ENCODE data around the gene ZDHHC3. TPM values are rescaled to one million over a fixed set of nuclear protein-coding genes. Genes with fewer than 3 reads are reported as not detected.

Gene ZDHHC3
- total RNA-seq, 1 experiment from 2014 or later, result 84.9 TPM

DNA sequence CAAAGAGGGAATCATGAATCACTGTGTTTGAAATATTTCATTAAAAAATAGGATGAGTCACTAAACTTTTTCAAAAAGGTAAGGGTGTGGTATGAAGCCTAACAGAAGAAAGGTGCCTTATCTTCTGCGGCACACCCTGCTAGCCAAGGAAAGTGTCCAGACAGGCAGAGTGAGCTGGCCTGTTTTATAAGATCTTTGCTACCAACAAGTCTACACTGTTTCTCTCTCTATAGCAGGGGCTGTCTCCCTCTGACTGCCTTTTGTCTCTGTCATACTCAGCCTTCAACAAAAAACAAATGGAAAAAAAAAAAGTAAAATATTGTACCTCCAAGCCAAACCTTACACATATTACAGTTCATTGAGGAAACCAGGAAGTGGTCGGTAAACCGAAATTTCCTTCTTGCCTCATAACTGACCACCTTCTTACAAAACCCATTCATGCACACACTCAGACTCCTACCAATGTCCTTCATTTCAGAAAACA lies 9.1 kb downstream of the ZDHHC3 start:
- no TSS peak for BruUV-seq (replicated peaks)
- DNase-seq, result peak; percentile 61
- H3K27me3 Mint-ChIP-seq (ENCODE audit: unreplicated experiment), result no peaks in the 10 kb centered on the region
- intact Hi-C loops (cut with micrococcal nuclease; ENCODE audit: unreplicated experiment), result no loop called here
- H3K9me3 Mint-ChIP-seq (ENCODE audit: low read depth, unreplicated experiment), result no peaks in the 10 kb centered on the region
- TF ChIP-seq, protein P1, sequence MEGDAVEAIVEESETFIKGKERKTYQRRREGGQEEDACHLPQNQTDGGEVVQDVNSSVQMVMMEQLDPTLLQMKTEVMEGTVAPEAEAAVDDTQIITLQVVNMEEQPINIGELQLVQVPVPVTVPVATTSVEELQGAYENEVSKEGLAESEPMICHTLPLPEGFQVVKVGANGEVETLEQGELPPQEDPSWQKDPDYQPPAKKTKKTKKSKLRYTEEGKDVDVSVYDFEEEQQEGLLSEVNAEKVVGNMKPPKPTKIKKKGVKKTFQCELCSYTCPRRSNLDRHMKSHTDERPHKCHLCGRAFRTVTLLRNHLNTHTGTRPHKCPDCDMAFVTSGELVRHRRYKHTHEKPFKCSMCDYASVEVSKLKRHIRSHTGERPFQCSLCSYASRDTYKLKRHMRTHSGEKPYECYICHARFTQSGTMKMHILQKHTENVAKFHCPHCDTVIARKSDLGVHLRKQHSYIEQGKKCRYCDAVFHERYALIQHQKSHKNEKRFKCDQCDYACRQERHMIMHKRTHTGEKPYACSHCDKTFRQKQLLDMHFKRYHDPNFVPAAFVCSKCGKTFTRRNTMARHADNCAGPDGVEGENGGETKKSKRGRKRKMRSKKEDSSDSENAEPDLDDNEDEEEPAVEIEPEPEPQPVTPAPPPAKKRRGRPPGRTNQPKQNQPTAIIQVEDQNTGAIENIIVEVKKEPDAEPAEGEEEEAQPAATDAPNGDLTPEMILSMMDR (IDR thresholded peaks at IDR 0.05; ENCODE audit: unreplicated experiment), result no peak
- H3K27ac Mint-ChIP-seq (ENCODE audit: unreplicated experiment), result peak overlapping the region; percentile 92
- peaks cover 10% of the 10 kb centered on the region for H3K36me3 Mint-ChIP-seq (ENCODE audit: insufficient read depth, unreplicated experiment)
- peak overlapping the region; percentile 35 for H3K4me3 Mint-ChIP-seq (ENCODE audit: low read depth, unreplicated experiment)
- H3K4me1 Mint-ChIP-seq (ENCODE audit: low read depth, unreplicated experiment), result peaks cover 98% of the 10 kb centered on the region
- CTCF ChIA-PET, result interaction anchor here (0.5 to 0.7 kb wide), 4 partner anchors 9 to 758 kb away, joined by 3 to 4 read pairs (median 3); partner anchors contain the start of genes EXOSC7 and ZDHHC3

DNA sequence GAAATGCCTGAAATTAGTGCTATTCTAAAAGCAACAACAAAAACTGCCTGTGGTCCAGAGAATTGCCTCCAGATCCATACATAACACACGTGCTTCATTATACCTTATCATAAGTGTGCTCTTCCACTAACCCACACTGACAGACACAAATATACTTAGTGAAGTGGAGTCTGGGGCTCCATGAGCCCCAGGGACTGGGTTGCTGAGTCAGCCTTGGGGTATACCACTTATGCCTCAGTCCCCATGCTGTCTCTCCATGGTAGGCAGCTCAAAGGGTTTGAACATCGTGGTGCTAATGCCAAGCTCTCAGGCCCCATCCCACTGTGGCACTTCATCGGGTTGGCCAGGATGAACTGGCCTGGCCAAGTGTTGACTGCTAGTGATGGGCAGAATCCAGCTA lies 10.8 kb downstream of the ZDHHC3 start:
- Mint-ChIP-seq H3K4me3 (ENCODE audit: low read depth, unreplicated experiment) (no peak overlapping the region), H3K27me3 (ENCODE audit: unreplicated experiment) (no peaks in the 10 kb centered on the region), H3K27ac (ENCODE audit: unreplicated experiment) (no peak overlapping the region), H3K36me3 (ENCODE audit: insufficient read depth, unreplicated experiment) (peaks cover 10% of the 10 kb centered on the region), H3K4me1 (ENCODE audit: low read depth, unreplicated experiment) (peaks cover 84% of the 10 kb centered on the region), H3K9me3 (ENCODE audit: low read depth, unreplicated experiment) (no peaks in the 10 kb centered on the region)
- no peak for DNase-seq
- no TSS peak for BruUV-seq (replicated peaks)
- TF ChIP-seq, protein P1 (IDR thresholded peaks at IDR 0.05; ENCODE audit: unreplicated experiment), result no peak
- CTCF ChIA-PET, result interaction anchor here (0.8 kb wide), 1 partner anchor 78 kb away, joined by 3 read pairs; no protein-coding TSS in a partner anchor
- intact Hi-C loops (cut with micrococcal nuclease; ENCODE audit: unreplicated experiment), result no loop called here

DNA sequence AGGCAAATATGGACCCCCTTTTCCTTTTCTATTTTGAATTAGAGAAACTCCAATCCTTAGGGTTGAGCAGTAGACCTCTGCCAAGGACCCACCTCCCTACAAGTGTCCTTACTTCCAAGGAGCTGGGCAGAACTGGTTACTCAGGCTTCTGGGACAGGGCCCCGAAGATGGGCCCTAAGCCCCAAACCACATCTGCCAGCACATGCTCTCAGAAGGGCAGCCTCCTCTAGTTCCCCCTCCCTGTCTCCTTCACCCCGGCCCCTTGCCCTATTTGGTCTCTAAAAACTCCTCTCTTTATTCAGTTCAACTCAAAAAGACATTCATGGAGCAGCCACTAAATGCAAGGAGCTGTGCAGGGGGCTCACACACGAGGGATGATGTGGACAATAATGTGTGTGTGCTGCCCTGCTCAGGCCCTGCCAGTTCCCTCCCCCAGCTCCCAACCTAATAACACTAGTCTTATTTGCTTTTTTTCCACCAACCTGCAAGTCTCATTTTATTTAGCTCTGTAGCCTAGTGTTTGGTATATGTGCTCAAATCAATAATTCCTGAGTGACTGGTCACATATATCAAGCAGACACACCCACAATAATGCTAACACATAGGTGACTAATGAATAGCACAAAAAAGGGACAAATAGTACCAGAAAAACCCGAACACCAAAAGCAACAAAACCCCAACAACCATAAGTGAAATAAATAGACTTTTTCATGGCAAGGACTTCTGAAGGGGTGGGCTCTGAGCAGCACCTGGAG lies 12.2 kb downstream of the ZDHHC3 start:
- Mint-ChIP-seq H3K4me3 (ENCODE audit: low read depth, unreplicated experiment) (peak overlapping the region; percentile 54), H3K27ac (ENCODE audit: unreplicated experiment) (peak overlapping the region; percentile 83)
- TF ChIP-seq, protein P1 (IDR thresholded peaks at IDR 0.05; ENCODE audit: unreplicated experiment), result no peak

DNA sequence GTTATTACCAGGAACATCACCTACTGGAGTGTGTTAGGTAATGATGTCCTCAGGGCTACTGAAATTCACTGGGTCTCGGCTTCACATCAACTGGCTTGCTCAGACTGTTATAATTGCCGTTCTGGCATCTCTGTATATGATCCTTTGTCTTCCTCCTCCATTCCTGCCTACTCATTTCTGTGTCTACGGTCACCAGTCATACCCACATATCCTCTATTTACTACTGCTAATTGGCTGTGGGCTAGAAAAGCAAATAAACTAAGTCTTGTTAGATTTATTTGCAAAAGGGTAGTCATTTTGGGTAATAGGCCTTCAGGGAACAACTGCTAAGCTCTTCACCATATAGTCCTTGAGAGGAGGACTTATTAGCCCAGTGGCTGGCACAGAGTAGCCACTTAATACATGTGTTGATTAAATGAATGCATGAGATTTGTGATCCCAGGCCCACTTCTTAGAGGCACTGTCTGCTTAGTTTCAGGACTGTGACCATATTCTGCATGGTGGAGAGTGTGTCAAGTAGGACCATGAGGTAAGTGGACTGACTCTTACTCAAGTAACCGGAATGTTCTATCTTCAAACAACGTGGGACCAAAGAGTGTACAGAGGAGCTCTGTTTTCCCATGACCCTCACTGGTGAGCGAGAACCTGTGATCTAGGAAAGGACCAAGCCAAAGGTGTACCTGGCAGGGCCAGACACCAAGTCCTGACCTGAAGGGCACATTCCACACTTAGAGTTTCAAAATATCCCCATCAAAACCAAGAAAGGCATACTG lies 13.2 kb downstream of the ZDHHC3 start:
- H3K27me3 Mint-ChIP-seq (ENCODE audit: unreplicated experiment), result no peaks in the 10 kb centered on the region
- TF ChIP-seq, protein P1 (IDR thresholded peaks at IDR 0.05; ENCODE audit: unreplicated experiment), result no peak
- peaks cover 6% of the 10 kb centered on the region for H3K36me3 Mint-ChIP-seq (ENCODE audit: insufficient read depth, unreplicated experiment)
- no TSS peak for BruUV-seq (replicated peaks)
- DNase-seq, result no peak
- H3K4me3 Mint-ChIP-seq (ENCODE audit: low read depth, unreplicated experiment), result no peak overlapping the region
- peaks cover 60% of the 10 kb centered on the region for H3K4me1 Mint-ChIP-seq (ENCODE audit: low read depth, unreplicated experiment)
- intact Hi-C loops (cut with micrococcal nuclease; ENCODE audit: unreplicated experiment), result no loop called here
- no peaks in the 10 kb centered on the region for H3K9me3 Mint-ChIP-seq (ENCODE audit: low read depth, unreplicated experiment)
- H3K27ac Mint-ChIP-seq (ENCODE audit: unreplicated experiment), result peak overlapping the region; percentile 83
- CTCF ChIA-PET, result no interaction called here

More for the DNA sequence above, 12.2 kb downstream of the ZDHHC3 start:
- DNase-seq, result no peak
- Mint-ChIP-seq H3K4me1 (ENCODE audit: low read depth, unreplicated experiment) (peaks cover 69% of the 10 kb centered on the region), H3K27me3 (ENCODE audit: unreplicated experiment) (no peaks in the 10 kb centered on the region), H3K9me3 (ENCODE audit: low read depth, unreplicated experiment) (no peaks in the 10 kb centered on the region), H3K36me3 (ENCODE audit: insufficient read depth, unreplicated experiment) (peaks cover 6% of the 10 kb centered on the region)
- CTCF ChIA-PET, result no interaction called here
- intact Hi-C loops (cut with micrococcal nuclease; ENCODE audit: unreplicated experiment), result no loop called here
- no TSS peak for BruUV-seq (replicated peaks)

Data from Calu3 (cell line).